SKM-1 (cell line): ENCODE data around the gene ZBTB37.
"Not testable (repeated sequence)": the region's sequence is repeated elsewhere in the genome, so short reads cannot be mapped to it uniquely, and the experiment has no call there.

ENCODE experiments used
- DNase-seq: peaks from one replicate; lab custom pipeline; 2025; ENCODE audit not compliant: unreplicated experiment; lab: John Stamatoyannopoulos, UW

ZBTB37 gene

DNA sequence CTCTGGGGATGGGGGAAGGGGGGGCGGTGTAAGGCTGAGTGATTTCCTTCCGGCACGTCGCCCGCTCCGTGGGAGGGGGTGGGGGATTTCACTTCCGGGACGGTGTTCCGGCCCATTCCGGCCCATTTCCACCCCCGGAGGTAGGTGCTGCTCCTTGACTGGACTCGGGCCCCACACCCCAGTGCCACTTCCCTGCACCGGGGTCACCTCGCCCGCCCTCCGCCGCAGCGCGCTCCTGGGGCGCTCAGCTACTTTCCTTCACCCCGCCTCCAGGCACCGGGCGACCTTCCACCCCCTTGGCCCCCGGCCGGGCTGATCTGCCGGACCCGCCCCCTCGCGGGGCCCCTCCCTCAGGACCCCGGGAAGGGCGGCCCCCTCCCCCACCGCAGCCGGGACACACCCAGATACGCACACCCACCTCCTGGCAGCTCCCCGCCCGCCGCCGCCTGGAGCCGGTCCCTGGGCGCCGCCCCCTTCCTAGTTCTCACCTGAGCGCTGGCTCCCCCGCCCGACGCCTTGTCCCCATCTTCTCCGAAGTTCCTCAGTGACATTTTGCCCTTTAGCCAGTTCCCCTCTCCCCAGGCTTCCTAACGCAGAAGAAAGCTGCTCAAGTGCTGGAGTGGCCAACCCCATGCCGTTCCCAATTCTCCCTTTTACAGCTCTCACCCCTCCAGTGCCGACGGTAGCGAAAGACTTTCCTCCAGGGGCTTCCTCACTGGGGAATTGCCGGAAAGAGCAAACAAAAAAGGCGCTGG is at the start of gene ZBTB37:
Gene ZBTB37 (plus strand): TSS at position 115 of the 755 bp plus-strand sequence. CDS start 1,846 bp downstream, outside the sequence.
- peak; percentile 94 for DNase-seq

DNA sequence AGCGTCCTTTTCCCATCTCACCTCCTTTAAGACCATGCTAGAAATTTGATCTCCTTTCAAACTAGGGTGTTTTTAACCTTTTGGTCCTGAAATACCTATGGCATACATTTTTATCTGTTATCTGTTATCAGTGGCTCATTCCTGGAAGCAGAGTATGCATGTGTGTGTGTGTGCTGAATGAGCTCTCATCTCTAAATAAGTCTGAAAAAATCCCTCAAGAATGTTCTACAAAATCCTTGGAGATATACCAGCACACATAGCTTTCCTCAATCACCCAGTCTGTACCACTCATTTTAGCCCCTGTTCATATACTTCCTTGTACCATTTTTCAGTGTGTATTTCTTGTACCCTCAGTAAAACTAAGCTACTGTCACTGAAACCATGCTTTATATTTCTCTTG is 49.7 kb upstream of the ZBTB37 start:
- no peak for DNase-seq

DNA sequence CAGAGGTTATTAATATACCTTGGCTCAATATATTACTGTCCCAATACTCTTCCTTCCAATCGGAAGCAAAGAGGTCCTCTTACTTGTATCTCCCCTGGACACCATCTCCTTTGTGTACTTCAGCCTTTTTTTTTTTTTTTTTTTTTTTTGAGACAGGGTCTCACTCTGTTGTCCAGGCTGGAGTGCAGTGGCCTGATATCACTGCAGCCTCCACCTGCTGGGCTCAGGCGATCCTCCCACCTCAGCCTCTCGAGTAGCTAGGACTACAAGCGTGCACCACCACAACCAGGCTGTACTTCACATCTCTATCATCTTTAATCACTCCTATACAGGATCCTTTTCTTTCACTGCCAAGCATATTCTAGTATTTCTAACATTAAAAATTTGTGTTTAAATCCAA is 46.5 kb upstream of the ZBTB37 start:
- no peak for DNase-seq

DNA sequence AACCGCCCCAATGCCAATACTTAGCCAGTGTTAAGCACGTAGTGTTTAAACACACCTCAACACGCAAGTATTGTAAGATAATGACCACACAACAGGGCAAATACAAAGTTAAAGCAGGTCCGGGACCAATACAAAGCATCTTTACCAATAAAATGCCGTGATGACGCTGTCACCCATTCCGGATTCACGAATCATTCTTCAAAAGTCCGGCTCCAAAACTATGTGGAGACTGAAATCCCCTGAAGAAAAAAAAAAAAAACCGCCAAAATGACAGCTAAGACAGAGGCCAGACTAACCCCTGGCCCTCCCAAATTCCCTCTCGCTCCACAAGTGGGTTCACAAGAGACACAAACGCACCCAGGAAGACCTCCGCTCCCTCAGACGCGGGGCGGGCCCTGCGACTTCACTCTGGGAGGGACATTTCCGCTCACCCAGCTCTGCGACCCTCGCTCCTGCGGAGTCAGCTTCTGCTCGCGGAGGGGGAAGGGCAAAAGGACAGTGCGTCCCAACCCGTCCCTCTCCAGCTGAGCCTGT is 44.3 kb upstream of the ZBTB37 start:
- no peak for DNase-seq

- DNase-seq, result peak; percentile 99
These were observed 43.7 kb upstream of the ZBTB37 start, which contains the start of the genes CENPL and DARS2 for GRCh38 chr1:173824315-173825081. TSS of gene CENPL (minus strand) at chr1:173824883. CDS start at chr1:173811299, 13,584 bp downstream. TSS of gene DARS2 (plus strand) at chr1:173824673. CDS start at chr1:173825230, 557 bp downstream.

DNA sequence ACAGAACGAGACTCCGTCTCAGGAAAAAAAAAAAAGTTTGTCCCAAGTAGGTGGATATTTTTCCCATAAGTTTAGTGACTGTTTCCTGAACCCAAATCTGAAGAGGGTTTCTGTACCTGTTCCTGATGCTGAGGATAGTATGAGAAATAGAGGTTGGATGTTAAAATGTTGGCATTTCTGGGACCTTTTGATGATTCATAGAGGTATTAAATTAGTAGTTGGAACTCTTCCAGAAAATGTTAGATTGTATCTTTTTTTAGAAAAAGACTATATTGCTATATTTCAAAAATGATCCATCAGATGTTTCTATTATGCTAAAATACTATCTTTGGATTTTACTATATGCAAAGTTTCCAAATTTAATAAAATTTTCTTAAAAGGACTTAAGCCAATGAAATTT is 40.6 kb upstream of the ZBTB37 start:
- no peak for DNase-seq

- no peak for DNase-seq
These were observed 35.4 kb upstream of the ZBTB37 start for GRCh38 chr1:173832748-173833147.

DNA sequence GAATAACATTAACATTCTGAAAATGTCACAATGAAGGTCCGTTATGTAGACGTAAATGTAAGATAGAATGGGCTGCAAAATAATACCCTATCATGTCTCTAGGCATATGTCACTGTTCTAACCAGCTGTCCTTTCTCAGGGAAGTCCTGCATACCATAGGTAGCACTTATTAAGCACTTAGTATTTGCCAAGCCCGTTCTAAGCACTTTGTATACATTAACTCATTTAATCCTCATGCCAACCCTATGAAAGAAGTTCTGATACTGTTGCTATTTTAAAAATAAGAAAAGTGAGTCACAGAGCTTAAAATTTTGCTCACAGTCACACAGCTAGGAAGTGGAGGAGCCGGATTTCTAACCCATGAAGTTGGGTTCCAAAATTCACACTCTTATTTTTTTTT is 16.1 kb upstream of the ZBTB37 start:
- DNase-seq, result no peak

GRCh38 chr1:173853074-173853473 is 15.1 kb upstream of the ZBTB37 start:
- DNase-seq, result no peak

DNA sequence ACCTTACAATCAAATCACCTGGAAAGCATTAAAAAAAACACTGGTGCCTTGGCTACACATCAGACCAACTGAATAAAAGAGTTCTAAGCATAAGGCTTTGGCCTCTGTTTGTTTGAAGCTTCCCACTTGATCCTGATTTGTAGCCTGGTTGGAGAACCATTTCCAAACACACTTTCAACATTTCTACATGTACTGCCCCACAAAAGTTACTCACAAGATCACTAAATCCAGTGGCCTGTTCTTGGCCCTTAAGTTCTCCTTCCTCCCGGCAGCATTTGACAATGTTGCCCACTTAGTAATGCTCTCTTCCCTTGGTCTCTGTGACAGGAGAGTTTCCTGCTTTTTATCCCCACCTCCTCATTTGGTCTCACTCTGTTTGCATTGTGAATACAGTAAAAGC is 12.2 kb upstream of the ZBTB37 start:
- no peak for DNase-seq

GRCh38 chr1:173856903-173857302 is 11.3 kb upstream of the ZBTB37 start:
- no peak for DNase-seq

- no peak for DNase-seq
These were observed 10.7 kb upstream of the ZBTB37 start for GRCh38 chr1:173857363-173857917.

- DNase-seq, result not testable (repeated sequence)
These were observed 8.6 kb upstream of the ZBTB37 start for GRCh38 chr1:173859547-173859946.

DNA sequence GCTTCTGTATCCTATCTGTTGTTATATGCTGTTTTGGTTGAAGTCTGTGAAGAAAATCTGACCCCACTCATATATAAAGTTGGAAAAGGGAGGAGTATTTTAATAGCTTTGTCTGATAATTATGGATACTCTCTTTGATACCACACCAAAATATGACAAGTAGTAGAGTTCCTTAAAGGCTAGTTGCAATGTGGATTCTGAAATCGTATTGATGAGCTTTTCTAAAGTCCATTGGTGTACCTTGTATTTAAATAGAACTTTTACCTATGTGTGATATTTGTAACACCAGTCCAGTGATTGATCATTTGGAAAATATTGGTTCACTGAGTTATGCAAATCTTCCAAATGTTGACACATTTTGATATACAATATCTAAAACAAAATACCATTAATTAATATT is 8.1 kb upstream of the ZBTB37 start:
- DNase-seq, result no peak

DNA sequence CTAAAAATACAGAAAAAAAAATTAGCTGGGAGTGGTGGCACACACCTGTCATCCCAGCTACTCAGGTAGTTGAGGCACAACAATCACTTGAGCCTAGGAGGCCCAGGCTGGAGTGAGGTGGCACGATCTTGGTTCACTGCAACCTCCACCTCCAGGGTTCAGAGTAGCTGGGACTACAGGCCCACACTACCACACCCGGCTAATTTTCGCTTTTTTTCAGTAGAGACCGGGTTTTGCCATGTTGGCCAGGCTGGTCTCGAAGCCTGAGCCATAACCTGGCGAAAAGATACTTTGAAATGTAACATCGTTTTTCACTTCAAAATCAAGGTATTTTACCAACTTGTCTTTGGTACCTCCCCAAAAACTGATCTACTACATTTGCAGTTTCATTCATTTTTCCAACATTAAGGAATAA is 6.4 kb upstream of the ZBTB37 start:
- DNase-seq, result no peak

GRCh38 chr1:173862146-173862768 is 5.9 kb upstream of the ZBTB37 start:
- not testable (repeated sequence) for DNase-seq

DNA sequence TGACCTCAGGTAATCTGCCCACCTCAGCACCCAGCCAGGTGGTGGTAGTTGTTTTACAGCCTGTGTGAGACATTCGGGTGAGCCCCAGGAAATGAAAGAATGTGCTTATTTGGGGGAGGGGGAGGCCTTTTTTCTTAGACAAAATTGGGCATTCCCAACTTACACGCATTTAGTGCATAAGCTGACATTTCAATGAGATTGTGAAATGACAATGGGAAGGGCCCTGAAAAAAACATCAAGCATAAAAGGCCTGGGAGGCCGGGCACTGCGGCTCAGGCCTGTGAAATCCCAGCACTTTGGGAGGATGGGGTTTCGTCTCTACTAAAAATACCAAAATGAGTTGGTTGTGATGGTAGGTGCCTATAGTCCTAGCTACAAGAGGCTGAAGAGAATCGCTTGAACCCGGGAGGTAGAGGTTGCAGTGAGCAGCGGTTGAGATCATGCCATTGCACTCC is 5.4 kb upstream of the ZBTB37 start:
- no peak for DNase-seq

DNA sequence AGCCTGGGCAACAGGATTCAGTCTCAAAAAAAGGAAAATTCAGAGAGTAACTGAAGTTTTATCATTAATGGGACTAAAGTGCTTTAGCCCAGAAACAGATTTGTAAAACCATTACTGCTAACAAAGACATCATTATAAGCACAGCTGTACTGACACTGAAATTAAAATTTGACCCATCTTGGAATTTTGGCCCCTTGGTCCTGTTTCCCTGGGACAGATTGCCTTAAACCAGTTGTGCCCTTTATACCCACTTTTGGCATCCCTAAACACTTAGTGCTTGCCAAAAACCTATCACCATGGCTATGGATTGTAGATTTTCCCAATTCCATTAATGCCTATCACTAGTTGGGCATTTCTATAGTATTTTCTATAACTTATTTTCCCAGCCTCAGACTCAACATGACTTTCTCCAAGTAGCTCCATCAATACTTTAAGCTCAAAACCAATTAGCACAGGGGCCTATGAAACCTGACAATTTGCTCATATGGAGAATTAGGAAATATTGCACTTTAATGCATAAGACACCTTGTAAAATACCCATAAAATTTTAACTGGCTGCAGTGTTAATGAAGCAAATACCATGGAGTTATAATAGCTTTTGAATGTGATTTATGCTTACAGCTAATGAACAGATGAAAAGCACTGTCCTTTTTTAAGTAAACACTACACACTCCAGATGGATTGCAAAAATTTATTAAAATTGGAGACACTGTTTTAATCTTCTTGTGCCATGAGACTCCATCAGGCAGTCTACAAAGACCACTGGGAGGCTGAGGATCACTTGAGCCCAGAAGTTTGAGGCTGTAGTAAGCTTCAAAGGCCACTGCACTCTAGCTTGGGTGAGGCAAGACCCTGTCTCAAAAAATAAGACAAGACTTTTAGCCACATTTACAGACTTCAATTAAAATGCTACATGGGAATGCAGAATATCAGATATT is 4.7 kb upstream of the ZBTB37 start:
- no peak for DNase-seq

DNA sequence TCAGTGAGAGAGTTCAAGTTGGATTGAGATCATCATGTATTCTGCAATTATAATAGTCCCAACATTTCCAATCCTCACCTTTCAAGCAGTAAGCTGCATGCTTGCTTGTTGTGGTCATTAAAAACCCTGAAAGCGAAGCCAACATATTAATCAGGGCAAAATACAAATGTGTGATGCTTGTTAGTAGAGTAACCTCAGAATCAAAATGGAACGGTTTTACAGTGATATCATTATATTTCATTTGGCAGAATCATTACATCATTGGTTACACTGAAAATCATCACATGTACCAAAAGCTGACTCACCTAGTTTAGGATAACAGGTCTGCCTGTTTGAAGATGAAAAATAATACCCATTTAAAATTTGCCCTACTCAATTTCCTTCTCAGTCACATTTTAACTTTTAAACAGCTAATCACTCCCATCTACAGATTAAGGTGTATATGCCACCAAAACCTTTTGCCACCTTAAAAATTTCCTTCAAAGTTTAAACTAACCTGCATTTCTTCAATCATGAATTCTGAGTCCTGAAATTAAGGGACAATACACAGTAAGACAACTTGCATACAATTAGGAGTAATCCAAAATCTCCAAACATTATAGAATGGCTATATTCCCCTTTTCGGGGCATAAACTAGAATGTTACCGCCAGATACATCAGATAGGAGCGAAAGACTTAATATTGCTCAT is 3.9 kb upstream of the ZBTB37 start:
- no peak for DNase-seq
